AG04450 (cell line): ENCODE measurements around the gene SLC20A1. TPM values are rescaled to one million over a fixed set of nuclear protein-coding genes. Genes with fewer than 3 reads are reported as not detected.

Source experiments
- CTCF ChIA-PET: fragments of 300-600, 350-600 bp; formaldehyde crosslinking; extraction: SDS; loops from one replicate; lab custom pipeline; 2022; ENCODE audit warnings: antibody characterized with exemption, inconsistent platforms; lab: Charles Lee
- POLR2A ChIA-PET: fragments of 350-600 bp; formaldehyde crosslinking; extraction: SDS; loops from one replicate; lab custom pipeline; 2021; ENCODE audit warnings: antibody characterized with exemption, inconsistent platforms; lab: Yijun Ruan, JAX
- DNase-seq: peaks from one replicate; pipeline ENCODE4 v3.0.0-alpha.2; 2011; ENCODE audit warnings: low read depth, low spot score
- H3K27ac ChIP-seq: one replicate; pipeline ENCODE4 v1.5.1; 2012; ENCODE audit warnings: low read depth, low read length, control low read depth
- H3K27me3 ChIP-seq: one replicate; pipeline ENCODE4 v1.6.0; 2012; ENCODE audit warnings: low read length; ENCODE audit not compliant: control insufficient read depth, insufficient read depth
- H3K4me3 ChIP-seq: 2 replicates; pipeline ENCODE4 v1.5.1; 2011; ENCODE audit warnings: mild to moderate bottlenecking, low read depth, low read length, control low read depth
- H3K9me3 ChIP-seq: 2 replicates; pipeline ENCODE4 v1.5.1; 2012; ENCODE audit warnings: low read length; ENCODE audit not compliant: control insufficient read depth, insufficient read depth
- polyA plus RNA-seq: library from polyadenylated mRNA; depleted of rRNA; stranded (reverse); fragments of >200 nt; gene quantifications from 2 replicates; pipeline ENCODE4 v1.2.3, GENCODE V29; 2011
- TF ChIP-seq, protein P1 (sequence below): IDR thresholded peaks from 2 replicates; pipeline ENCODE4 v1.5.1; 2011; ENCODE audit warnings: low read depth, low read length, control low read depth, inconsistent platforms

The SLC20A1 gene
- polyA plus RNA-seq, 1 experiment: 74.8 TPM

DNA sequence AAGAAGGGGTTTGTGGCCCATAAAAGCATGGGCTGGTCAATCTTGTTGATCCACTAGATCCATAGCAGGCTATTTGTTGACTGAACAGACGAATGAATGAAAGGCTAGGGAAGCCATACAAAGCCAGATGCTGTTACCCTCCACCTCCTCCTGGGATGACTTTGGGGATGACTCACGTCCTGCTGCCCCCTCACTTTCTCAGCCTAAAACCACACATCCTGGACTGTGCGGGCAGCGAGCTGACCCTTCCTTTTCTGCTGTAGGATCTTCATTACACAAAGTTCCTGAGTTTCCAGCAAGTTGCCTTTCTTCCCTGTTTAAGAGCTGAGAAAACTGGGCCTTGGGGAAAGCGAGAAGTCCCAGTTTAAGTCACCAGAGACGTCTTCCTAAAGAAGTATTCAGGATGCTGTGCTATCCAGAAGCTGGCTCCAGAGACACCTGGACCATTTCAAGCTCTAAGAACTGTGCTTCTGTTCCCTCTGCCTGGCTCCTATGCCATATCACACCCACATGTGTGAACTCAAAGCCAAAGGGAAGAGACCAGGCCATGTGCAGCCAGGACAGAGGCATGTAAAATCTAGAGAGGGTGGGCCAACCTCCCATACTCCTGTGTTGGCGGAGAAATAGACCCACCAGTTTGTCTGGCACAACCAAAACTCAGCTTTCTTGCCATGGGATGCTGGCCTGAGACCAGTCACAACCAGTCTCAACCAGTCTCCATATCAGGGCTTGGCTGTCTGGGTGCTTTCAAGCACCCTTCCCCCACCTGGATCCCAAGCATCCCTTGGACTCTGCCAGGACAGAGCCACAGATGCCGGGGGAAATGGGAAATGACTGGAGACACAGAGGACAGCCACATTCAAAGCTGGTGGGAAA, 4.7 kb upstream of the SLC20A1 start:
- ChIA-PET CTCF (interaction anchor here (1.2 to 1.4 kb wide), 2 partner anchors 10 to 13 kb away, joined by 4 to 5 read pairs; no protein-coding TSS in a partner anchor), POLR2A (interaction anchor here (0.5 to 1.0 kb wide), 3 partner anchors 10 to 79 kb away, joined by 3 to 9 read pairs (median 4); no protein-coding TSS in a partner anchor)
- Histone ChIP-seq H3K4me3 (peak overlapping the region; percentile 7; the same call in 1 of the 2 replicates), H3K9me3 (no peaks in the 10 kb centered on the region; the same call in 1 of the 2 replicates), H3K27me3 (no peaks in the 10 kb centered on the region), H3K27ac (peak overlapping the region; percentile 96)
- TF ChIP-seq, protein P1, sequence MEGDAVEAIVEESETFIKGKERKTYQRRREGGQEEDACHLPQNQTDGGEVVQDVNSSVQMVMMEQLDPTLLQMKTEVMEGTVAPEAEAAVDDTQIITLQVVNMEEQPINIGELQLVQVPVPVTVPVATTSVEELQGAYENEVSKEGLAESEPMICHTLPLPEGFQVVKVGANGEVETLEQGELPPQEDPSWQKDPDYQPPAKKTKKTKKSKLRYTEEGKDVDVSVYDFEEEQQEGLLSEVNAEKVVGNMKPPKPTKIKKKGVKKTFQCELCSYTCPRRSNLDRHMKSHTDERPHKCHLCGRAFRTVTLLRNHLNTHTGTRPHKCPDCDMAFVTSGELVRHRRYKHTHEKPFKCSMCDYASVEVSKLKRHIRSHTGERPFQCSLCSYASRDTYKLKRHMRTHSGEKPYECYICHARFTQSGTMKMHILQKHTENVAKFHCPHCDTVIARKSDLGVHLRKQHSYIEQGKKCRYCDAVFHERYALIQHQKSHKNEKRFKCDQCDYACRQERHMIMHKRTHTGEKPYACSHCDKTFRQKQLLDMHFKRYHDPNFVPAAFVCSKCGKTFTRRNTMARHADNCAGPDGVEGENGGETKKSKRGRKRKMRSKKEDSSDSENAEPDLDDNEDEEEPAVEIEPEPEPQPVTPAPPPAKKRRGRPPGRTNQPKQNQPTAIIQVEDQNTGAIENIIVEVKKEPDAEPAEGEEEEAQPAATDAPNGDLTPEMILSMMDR: no peak
- DNase-seq: peak; percentile 80

GRCh38 chr2:112641701-112642100, 4.0 kb upstream of the SLC20A1 start:
- CTCF ChIA-PET: interaction anchor here (1.1 to 1.4 kb wide), 3 partner anchors 11 to 44 kb away, joined by 4 to 5 read pairs (median 4); no protein-coding TSS in a partner anchor

GRCh38 chr2:112642561-112642960, 3.2 kb upstream of the SLC20A1 start:
- TF ChIP-seq, protein P1: no peak
- Histone ChIP-seq H3K27me3 (no peaks in the 10 kb centered on the region), H3K27ac (no peak overlapping the region), H3K9me3 (no peaks in the 10 kb centered on the region; the same call in 1 of the 2 replicates), H3K4me3 (no peak overlapping the region)
- CTCF ChIA-PET: interaction anchor here (1.0 to 1.2 kb wide), 3 partner anchors 12 to 43 kb away, joined by 4 to 5 read pairs (median 4); no protein-coding TSS in a partner anchor
- POLR2A ChIA-PET: interaction anchor here (0.6 kb wide), 1 partner anchor 10 kb away, joined by 5 read pairs; no protein-coding TSS in a partner anchor
- DNase-seq: no peak

More at GRCh38 chr2:112641701-112642100, 4.0 kb upstream of the SLC20A1 start:
- H3K9me3 ChIP-seq: no peaks in the 10 kb centered on the region; the same call in 1 of the 2 replicates
- TF ChIP-seq, protein P1: no peak
- peak overlapping the region; percentile 96 for H3K27ac ChIP-seq
- no peak for DNase-seq
- POLR2A ChIA-PET: interaction anchor here (1.0 kb wide), 1 partner anchor 15 kb away, joined by 9 read pairs; no protein-coding TSS in a partner anchor
- no peaks in the 10 kb centered on the region for H3K27me3 ChIP-seq
- no peak overlapping the region for H3K4me3 ChIP-seq

DNA sequence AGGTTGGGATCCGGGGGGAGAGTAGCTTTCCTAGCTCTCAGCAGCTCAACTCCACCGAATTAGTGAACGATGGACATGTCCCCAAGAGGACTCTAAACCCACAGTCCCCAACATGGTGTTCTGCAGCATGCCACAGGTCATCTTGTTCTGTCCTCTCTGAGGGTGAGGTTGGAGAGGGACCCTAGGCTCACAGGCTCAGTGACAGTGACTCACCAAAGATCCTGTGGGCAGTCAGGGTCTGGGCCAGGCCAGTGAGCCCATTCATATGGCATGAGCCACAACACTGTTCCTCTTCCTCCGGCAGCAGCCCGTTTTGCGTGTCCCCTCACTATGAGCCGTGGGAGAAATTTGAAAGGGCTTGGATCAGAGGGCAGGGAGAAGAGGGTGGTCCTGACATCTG, 2.8 kb upstream of the SLC20A1 start:
- Histone ChIP-seq H3K9me3 (no peaks in the 10 kb centered on the region; the same call in 1 of the 2 replicates), H3K27me3 (no peaks in the 10 kb centered on the region), H3K4me3 (no peak overlapping the region), H3K27ac (no peak overlapping the region)
- ChIA-PET CTCF (interaction anchor here (1.0 to 1.1 kb wide), 2 partner anchors 16 to 42 kb away, joined by 4 to 5 read pairs; no protein-coding TSS in a partner anchor), POLR2A (no interaction called here)
- no peak for DNase-seq
- TF ChIP-seq, protein P1: no peak
